ENCODE data around the gene DNAI2.

The DNAI2 gene

GRCh38 chr17:74271901-74272561, 2.0 kb upstream of the DNAI2 start:
- H2AFZ ChIP-seq (ENCODE audit: low read length): no peak overlapping the region
- H3K9me2 ChIP-seq (ENCODE audit: low read depth, low read length): no peaks in the 10 kb centered on the region
- TF ChIP-seq EZH2 (IDR thresholded peaks at IDR 0.05; ENCODE audit: borderline replicate concordance, low read length): no peak
- TF ChIP-seq CTCF (IDR thresholded peaks at IDR 0.05; ENCODE audit: low read length): no peak

GRCh38 chr17:74272731-74273201, 1.3 kb upstream of the DNAI2 start:
- Histone ChIP-seq H4K20me1 (ENCODE audit: insufficient read depth, low read length) (no peaks in the 10 kb centered on the region), H3K9ac (ENCODE audit: low read length) (no peak overlapping the region), H3K4me1 (ENCODE audit: insufficient read depth, low read length, severe bottlenecking) (no peaks in the 10 kb centered on the region), H3K4me2 (ENCODE audit: low read length) (no peak overlapping the region), H3K36me3 (ENCODE audit: insufficient read depth, low read length) (no peaks in the 10 kb centered on the region), H3F3A (ENCODE audit: insufficient read depth, low read length) (no peaks in the 10 kb centered on the region), H3K79me2 (ENCODE audit: insufficient read depth, low read length) (no peaks in the 10 kb centered on the region), H3K4me3 (ENCODE audit: low read depth, low read length, poor library complexity, severe bottlenecking) (no peak overlapping the region), H2AFZ (ENCODE audit: low read length) (no peak overlapping the region), H3K27me3 (ENCODE audit: insufficient read depth, low read length) (no peaks in the 10 kb centered on the region), H3K27ac (ENCODE audit: low read depth, low read length, poor library complexity, severe bottlenecking) (no peak overlapping the region), H3K9me3 (ENCODE audit: low read length) (no peaks in the 10 kb centered on the region), H3K9me2 (ENCODE audit: low read depth, low read length) (no peaks in the 10 kb centered on the region)
- TF ChIP-seq EZH2 (IDR thresholded peaks at IDR 0.05; ENCODE audit: borderline replicate concordance, low read length) (no peak), CTCF (IDR thresholded peaks at IDR 0.05; ENCODE audit: low read length) (no peak)

More at GRCh38 chr17:74271901-74272561, 2.0 kb upstream of the DNAI2 start:
- H3K27ac ChIP-seq (ENCODE audit: low read depth, low read length, poor library complexity, severe bottlenecking): no peak overlapping the region
- H3K27me3 ChIP-seq (ENCODE audit: insufficient read depth, low read length): no peaks in the 10 kb centered on the region
- no peak overlapping the region for H3K9ac ChIP-seq (ENCODE audit: low read length)
- H3K36me3 ChIP-seq (ENCODE audit: insufficient read depth, low read length): no peaks in the 10 kb centered on the region
- no peak overlapping the region for H3K4me3 ChIP-seq (ENCODE audit: low read depth, low read length, poor library complexity, severe bottlenecking)
- H4K20me1 ChIP-seq (ENCODE audit: insufficient read depth, low read length): no peaks in the 10 kb centered on the region
- no peaks in the 10 kb centered on the region for H3K79me2 ChIP-seq (ENCODE audit: insufficient read depth, low read length)
- no peak overlapping the region for H3K4me2 ChIP-seq (ENCODE audit: low read length)
- H3F3A ChIP-seq (ENCODE audit: insufficient read depth, low read length): no peaks in the 10 kb centered on the region
- no peaks in the 10 kb centered on the region for H3K4me1 ChIP-seq (ENCODE audit: insufficient read depth, low read length, severe bottlenecking)
- H3K9me3 ChIP-seq (ENCODE audit: low read length): no peaks in the 10 kb centered on the region

GRCh38 chr17:74274709-74275340, 791 bp downstream of the DNAI2 start:
- Histone ChIP-seq H3K27ac (ENCODE audit: low read depth, low read length, poor library complexity, severe bottlenecking) (no peak overlapping the region), H3K9me3 (ENCODE audit: low read length) (no peaks in the 10 kb centered on the region), H3K27me3 (ENCODE audit: insufficient read depth, low read length) (no peaks in the 10 kb centered on the region), H2AFZ (ENCODE audit: low read length) (no peak overlapping the region), H3K36me3 (ENCODE audit: insufficient read depth, low read length) (no peaks in the 10 kb centered on the region), H4K20me1 (ENCODE audit: insufficient read depth, low read length) (no peaks in the 10 kb centered on the region), H3K4me1 (ENCODE audit: insufficient read depth, low read length, severe bottlenecking) (no peaks in the 10 kb centered on the region), H3F3A (ENCODE audit: insufficient read depth, low read length) (no peaks in the 10 kb centered on the region), H3K4me3 (ENCODE audit: low read depth, low read length, poor library complexity, severe bottlenecking) (no peak overlapping the region), H3K9me2 (ENCODE audit: low read depth, low read length) (no peaks in the 10 kb centered on the region), H3K79me2 (ENCODE audit: insufficient read depth, low read length) (no peaks in the 10 kb centered on the region), H3K4me2 (ENCODE audit: low read length) (no peak overlapping the region), H3K9ac (ENCODE audit: low read length) (no peak overlapping the region)
- no peak for TF ChIP-seq EZH2 (IDR thresholded peaks at IDR 0.05; ENCODE audit: borderline replicate concordance, low read length)
- TF ChIP-seq CTCF (IDR thresholded peaks at IDR 0.05; ENCODE audit: low read length): no peak
